ENCODE data around the gene NFATC3. TPM values are rescaled to one million over a fixed set of nuclear protein-coding genes. Genes with fewer than 3 reads are reported as not detected.

Gene NFATC3
- total and polyA plus RNA-seq, 2 donors from 2014 or later, result 15.0 to 37.7 TPM

DNA sequence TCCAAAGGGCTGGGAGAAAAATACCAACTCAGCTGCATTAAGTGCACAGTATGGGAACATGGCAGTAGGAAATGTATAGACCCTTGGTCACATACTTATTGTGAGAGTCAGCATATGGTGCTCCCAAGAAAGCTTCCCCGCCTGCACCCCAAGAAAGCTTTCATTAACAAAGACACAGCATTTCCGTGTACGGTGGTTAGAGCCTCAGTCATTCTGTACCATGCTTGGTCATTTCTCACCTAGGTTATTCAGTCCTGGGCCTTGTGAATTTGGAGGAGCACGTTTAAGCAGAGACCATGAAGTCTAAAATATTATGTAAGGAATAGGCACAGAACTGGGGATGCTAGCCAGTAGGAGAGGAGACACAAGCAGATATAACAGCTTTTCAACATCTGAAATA, 94.7 kb downstream of the NFATC3 start:
- no peaks in the 10 kb centered on the region for H3K27me3 ChIP-seq (ENCODE audit: control insufficient read depth, insufficient read depth, low read length)
- H3K9ac ChIP-seq (ENCODE audit: low read length in 3 of 3), result no peak overlapping the region
- DNase-seq (no peak), FAIRE-seq (no peak)
- H3K9me3 ChIP-seq (ENCODE audit: control insufficient read depth in 2 of 3, insufficient read depth in 1 of 3, low read length in 3 of 3), result no peaks in the 10 kb centered on the region
- intact Hi-C loops (cut with DNase I), result no loop called here
- H3K4me1 ChIP-seq (ENCODE audit: control insufficient read depth in 2 of 3, insufficient read depth in 2 of 3, low read depth in 1 of 3, low read length in 3 of 3), result no peaks in the 10 kb centered on the region
- H3K36me3 ChIP-seq (ENCODE audit: control insufficient read depth in 2 of 3, insufficient read depth in 3 of 3, low read length in 3 of 3), result peaks cover 0 to 16% (median 14%) of the 10 kb centered on the region in 3 donors
- TF ChIP-seq CTCF (IDR thresholded peaks at IDR 0.05; ENCODE audit: borderline replicate concordance, extremely low read depth, insufficient read depth), result no peak
- H3K4me3 ChIP-seq (ENCODE audit: low read length in 3 of 3), result no peak overlapping the region
- no peak overlapping the region for H3K27ac ChIP-seq (ENCODE audit: low read depth in 2 of 2, low read length in 2 of 2)

- FAIRE-seq (no peak), DNase-seq (no peak)
- H3K36me3 ChIP-seq (ENCODE audit: control insufficient read depth in 2 of 3, insufficient read depth in 3 of 3, low read length in 3 of 3), result peaks cover 0 to 23% (median 17%) of the 10 kb centered on the region in 3 donors
- no peak for TF ChIP-seq CTCF (IDR thresholded peaks at IDR 0.05; ENCODE audit: borderline replicate concordance, extremely low read depth, insufficient read depth)
- H3K27ac ChIP-seq (ENCODE audit: low read depth in 2 of 2, low read length in 2 of 2), result no peak overlapping the region
- no peaks in the 10 kb centered on the region for H3K9me3 ChIP-seq (ENCODE audit: control insufficient read depth in 2 of 3, insufficient read depth in 1 of 3, low read length in 3 of 3)
- H3K27me3 ChIP-seq (ENCODE audit: control insufficient read depth, insufficient read depth, low read length), result no peaks in the 10 kb centered on the region
- H3K9ac ChIP-seq (ENCODE audit: low read length in 3 of 3), result no peak overlapping the region
- intact Hi-C loops (cut with DNase I), result no loop called here
- H3K4me1 ChIP-seq (ENCODE audit: control insufficient read depth in 2 of 3, insufficient read depth in 2 of 3, low read depth in 1 of 3, low read length in 3 of 3), result no peaks in the 10 kb centered on the region
- no peak overlapping the region for H3K4me3 ChIP-seq (ENCODE audit: low read length in 3 of 3)
Measured at GRCh38 chr16:68183046-68183445, 97.9 kb downstream of the NFATC3 start.

DNA sequence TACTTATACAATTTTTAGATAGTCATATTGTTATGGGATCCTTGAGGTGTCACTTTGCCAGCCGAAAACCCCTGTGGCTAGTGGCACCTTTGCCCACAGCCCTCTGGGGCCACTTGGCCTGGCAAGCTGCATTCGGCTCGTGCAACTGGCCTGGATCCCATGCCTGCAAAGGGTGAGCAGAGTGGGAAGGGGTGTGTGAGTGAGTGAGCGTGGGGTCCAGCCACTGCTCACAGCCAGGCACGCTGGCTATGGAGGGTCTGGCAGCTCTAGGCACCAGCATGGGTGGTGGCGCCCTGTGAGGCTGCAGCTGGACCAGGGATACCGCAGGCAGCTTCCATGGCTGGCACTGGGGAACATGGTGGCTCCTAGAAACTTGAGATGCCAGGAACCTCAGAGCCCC, 101.7 kb downstream of the NFATC3 start:
- FAIRE-seq (no peak), DNase-seq (no peak)
- intact Hi-C loops (cut with DNase I), result no loop called here
- Histone ChIP-seq H3K27ac (ENCODE audit: low read depth in 2 of 2, low read length in 2 of 2) (no peak overlapping the region), H3K9ac (ENCODE audit: low read length in 3 of 3) (no peak overlapping the region), H3K4me1 (ENCODE audit: control insufficient read depth in 2 of 3, insufficient read depth in 2 of 3, low read depth in 1 of 3, low read length in 3 of 3) (no peaks in the 10 kb centered on the region), H3K36me3 (ENCODE audit: control insufficient read depth in 2 of 3, insufficient read depth in 3 of 3, low read length in 3 of 3) (peaks cover 8 to 27% (median 21%) of the 10 kb centered on the region in 3 donors), H3K9me3 (ENCODE audit: control insufficient read depth in 2 of 3, insufficient read depth in 1 of 3, low read length in 3 of 3) (no peaks in the 10 kb centered on the region), H3K4me3 (ENCODE audit: low read length in 3 of 3) (no peak overlapping the region), H3K27me3 (ENCODE audit: control insufficient read depth, insufficient read depth, low read length) (no peaks in the 10 kb centered on the region)
- TF ChIP-seq CTCF (IDR thresholded peaks at IDR 0.05; ENCODE audit: borderline replicate concordance, extremely low read depth, insufficient read depth), result no peak

DNA sequence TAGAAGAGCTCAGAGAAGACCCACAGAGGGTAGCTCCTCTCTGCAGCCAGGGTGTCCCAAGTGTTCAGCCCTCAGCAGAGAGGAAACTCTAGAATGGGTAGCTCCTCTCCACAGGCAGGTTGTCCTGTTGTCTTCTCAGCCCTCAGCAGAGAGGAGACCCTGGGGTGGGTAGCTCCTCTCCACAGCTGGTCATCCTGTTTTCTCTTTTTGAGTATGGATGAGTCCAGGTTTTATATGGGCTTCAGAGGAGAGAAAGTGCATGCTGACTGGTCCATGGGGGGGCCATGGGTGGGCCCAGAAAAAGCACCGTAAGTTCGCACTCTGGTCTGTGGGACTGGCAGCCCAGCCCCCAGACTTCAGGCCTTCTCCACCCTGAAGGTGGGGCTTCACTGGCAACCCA, 102.3 kb downstream of the NFATC3 start:
- no peak overlapping the region for H3K4me3 ChIP-seq (ENCODE audit: low read length in 3 of 3)
- H3K4me1 ChIP-seq (ENCODE audit: control insufficient read depth in 2 of 3, insufficient read depth in 2 of 3, low read depth in 1 of 3, low read length in 3 of 3), result no peaks in the 10 kb centered on the region
- no peak for TF ChIP-seq CTCF (IDR thresholded peaks at IDR 0.05; ENCODE audit: borderline replicate concordance, extremely low read depth, insufficient read depth)
- H3K9me3 ChIP-seq (ENCODE audit: control insufficient read depth in 2 of 3, insufficient read depth in 1 of 3, low read length in 3 of 3), result no peaks in the 10 kb centered on the region
- no peak overlapping the region for H3K27ac ChIP-seq (ENCODE audit: low read depth in 2 of 2, low read length in 2 of 2)
- intact Hi-C loops (cut with DNase I), result no loop called here
- H3K9ac ChIP-seq (ENCODE audit: low read length in 3 of 3), result no peak overlapping the region
- H3K36me3 ChIP-seq (ENCODE audit: control insufficient read depth in 2 of 3, insufficient read depth in 3 of 3, low read length in 3 of 3), result peaks cover 8 to 27% (median 19%) of the 10 kb centered on the region in 3 donors
- H3K27me3 ChIP-seq (ENCODE audit: control insufficient read depth, insufficient read depth, low read length), result no peaks in the 10 kb centered on the region
- FAIRE-seq, result no peak
- DNase-seq, result no peak

Data from kidney (tissue), 14 donors.